ENCODE results near the gene DLGAP4. TPM values are rescaled to one million over a fixed set of nuclear protein-coding genes. Genes with fewer than 3 reads are reported as not detected.

Gene DLGAP4
- total and polyA plus RNA-seq, 9 of the 15 experiments (the other 6 are each of a cell fraction or from before 2014, with no cell fraction given) = 0.31 to 34.1 (median 4.5) TPM

DNA sequence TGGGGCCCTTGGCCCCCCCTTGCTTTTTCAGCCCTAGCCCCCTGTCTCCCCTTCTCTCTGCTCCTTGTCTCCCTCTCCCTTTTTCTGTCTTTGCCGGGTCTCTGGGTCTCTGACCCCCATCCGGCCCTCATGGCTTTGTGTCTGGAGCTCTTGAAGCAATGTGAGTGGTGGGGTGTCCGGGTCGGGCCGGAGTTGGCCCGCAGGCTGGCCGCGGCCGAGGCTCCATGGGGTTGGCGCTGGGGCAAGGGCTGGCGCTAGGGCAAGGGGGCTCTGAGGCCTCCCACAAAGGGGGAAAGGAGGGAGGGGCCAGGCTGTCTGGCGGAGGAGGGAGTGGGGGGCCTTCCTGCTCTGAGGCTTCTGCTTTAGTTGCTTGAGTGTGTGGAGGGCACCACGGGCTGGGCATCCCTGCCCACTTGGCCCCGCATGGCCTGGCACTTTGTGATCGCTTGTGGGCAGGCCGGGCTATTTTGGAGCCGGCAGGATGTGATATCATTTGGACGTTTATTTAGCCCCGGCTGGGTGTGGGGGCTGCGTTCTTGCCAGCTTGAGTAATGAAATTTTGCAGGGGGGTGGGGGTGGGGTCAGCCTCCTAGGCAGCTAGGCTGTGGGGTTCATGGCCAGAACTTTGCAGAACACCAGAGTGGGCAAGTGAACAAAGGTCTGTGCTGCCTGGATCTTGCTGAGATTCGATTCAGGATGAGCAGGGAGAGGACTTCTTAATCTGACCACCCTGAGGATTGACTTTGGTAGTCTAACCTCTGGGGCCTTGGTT, 156.5 kb downstream of the DLGAP4 start:
- TF ChIP-seq RBM15 (IDR thresholded peaks at IDR 0.05; ENCODE audit: insufficient read depth, low read length) = no peak
- TF ChIP-seq RBFOX2 (IDR thresholded peaks at IDR 0.05; ENCODE audit: low read depth, low read length) = peak; percentile 34; the same call in 1 of the 2 replicates
- TF ChIP-seq PCBP1 (IDR thresholded peaks at IDR 0.05; ENCODE audit: low read depth, low read length, poor library complexity, severe bottlenecking) = peak; percentile 56
- TF ChIP-seq ZBTB7A (IDR thresholded peaks at IDR 0.05; ENCODE audit: borderline replicate concordance, control insufficient read depth, low read depth, low read length) = peak; percentile 70; the same call in 1 of the 2 replicates
- TF ChIP-seq, protein P1, sequence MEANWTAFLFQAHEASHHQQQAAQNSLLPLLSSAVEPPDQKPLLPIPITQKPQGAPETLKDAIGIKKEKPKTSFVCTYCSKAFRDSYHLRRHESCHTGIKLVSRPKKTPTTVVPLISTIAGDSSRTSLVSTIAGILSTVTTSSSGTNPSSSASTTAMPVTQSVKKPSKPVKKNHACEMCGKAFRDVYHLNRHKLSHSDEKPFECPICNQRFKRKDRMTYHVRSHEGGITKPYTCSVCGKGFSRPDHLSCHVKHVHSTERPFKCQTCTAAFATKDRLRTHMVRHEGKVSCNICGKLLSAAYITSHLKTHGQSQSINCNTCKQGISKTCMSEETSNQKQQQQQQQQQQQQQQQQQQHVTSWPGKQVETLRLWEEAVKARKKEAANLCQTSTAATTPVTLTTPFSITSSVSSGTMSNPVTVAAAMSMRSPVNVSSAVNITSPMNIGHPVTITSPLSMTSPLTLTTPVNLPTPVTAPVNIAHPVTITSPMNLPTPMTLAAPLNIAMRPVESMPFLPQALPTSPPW (CRISPR knock-in tag; IDR thresholded peaks at IDR 0.05) = peak; percentile 28; the same call in 1 of the 2 replicates
- TF ChIP-seq MECOM (CRISPR knock-in tag; IDR thresholded peaks at IDR 0.05) = no peak
- TF ChIP-seq EP300 (IDR thresholded peaks at IDR 0.05; ENCODE audit: low read length) = 0 out of 2 replicates have a peak, but pooled peaks have one; percentile 10
- no peak for TF ChIP-seq RBM14 (IDR thresholded peaks at IDR 0.05; ENCODE audit: borderline replicate concordance, insufficient read depth, low read depth, low read length)
- TF ChIP-seq NFIX (CRISPR knock-in tag; IDR thresholded peaks at IDR 0.05; ENCODE audit: low read depth) = no peak
- no peak for TF ChIP-seq FUS (optimal IDR thresholded peaks at IDR 0.05; ENCODE audit: low read depth, low read length)
- peak; percentile 48; the same call in 1 of the 2 replicates for TF ChIP-seq POLR2G (IDR thresholded peaks at IDR 0.05; ENCODE audit: low read depth, low read length)
- peak; percentile 17 for TF ChIP-seq KDM5B (IDR thresholded peaks at IDR 0.05; ENCODE audit: insufficient replicate concordance, low read depth, low read length)
- 0 out of 2 replicates have a peak, but pooled peaks have one; percentile 10 for TF ChIP-seq CBFA2T3 (IDR thresholded peaks at IDR 0.05)
- Histone ChIP-seq H3K4me2 (ENCODE audit: insufficient read depth, low read length) (peak overlapping the region; percentile 75), H2AFZ (ENCODE audit: low read depth, low read length) (no peak overlapping the region), H3K79me2 (ENCODE audit: control insufficient read depth, insufficient read depth, low read length) (peaks cover 43% of the 10 kb centered on the region), H3K27me3 (ENCODE audit: control insufficient read depth in 2 of 2, insufficient read depth in 2 of 2, low read length in 2 of 2) (no peaks in the 10 kb centered on the region), H3K4me1 (replicated peaks in 1 of 2; ENCODE audit: control insufficient read depth in 2 of 2, insufficient read depth in 2 of 2, low read length in 2 of 2) (peaks cover 50 to 58% of the 10 kb centered on the region in 2 experiments), H3K9me1 (ENCODE audit: control insufficient read depth, insufficient read depth, low read length) (peaks cover 6% of the 10 kb centered on the region), H3K9ac (ENCODE audit: insufficient read depth in 1 of 2, low read depth in 2 of 2, low read length in 2 of 2) (peak overlapping the region; percentile 77 to 95), H3K4me3 (peak overlapping the region; percentile 71), H3K36me3 (ENCODE audit: control insufficient read depth, insufficient read depth, low read length) (no peaks in the 10 kb centered on the region; the same call in 2 of the 3 replicates), H3K27ac (ENCODE audit: extremely low read depth, low read depth, low read length) (peak overlapping the region; percentile 75), H4K20me1 (replicated peaks; ENCODE audit: control insufficient read depth, insufficient read depth, low read length) (peaks cover 37% of the 10 kb centered on the region), H3K9me3 (replicated peaks; ENCODE audit: control insufficient read depth, insufficient read depth, low read depth, low read length) (no peaks in the 10 kb centered on the region)
- BruUV-seq (replicated peaks) = no TSS peak
- POLR2A ChIA-PET = interaction anchor here (0.6 to 1.7 kb wide), 3 partner anchors 9 to 20 kb away, joined by 3 to 9 read pairs (median 4); no protein-coding TSS in a partner anchor
- intact Hi-C loops (cut with micrococcal nuclease) (no loop called here), in situ Hi-C loops (cut with MboI) (no loop called here)
- WGBS (ENCODE audit: insufficient coverage, low coverage, missing lambda C conversion rate) = 10% methylated on average over 17 of the region's 21 CpGs
- CTCF ChIA-PET (ENCODE audit: low intra/inter-chr PET ratio) = no interaction called here
- ATAC-seq = no peak
- DNase-seq (ENCODE audit: extremely low read depth in 1 of 4, low spot score in 3 of 4) = peak in 2 of 4 experiments; percentile 28 to 38
- FAIRE-seq = no peak

Measured in K562 (cell line).